NCI-H2107 treated with DMSO at 0.1 percent for 48 hours (cell line): ENCODE results near the gene ZDHHC19.
"Not testable (repeated sequence)": the region's sequence is repeated elsewhere in the genome, so short reads cannot be mapped to it uniquely, and the experiment has no call there.

Source experiments
- DNase-seq: peaks from one replicate; lab custom pipeline; 2025; ENCODE audit not compliant: unreplicated experiment; lab: John Stamatoyannopoulos, UW

Gene ZDHHC19

GRCh38 chr3:196179380-196180308 lies 31.6 kb downstream of the ZDHHC19 start:
- DNase-seq, result peak; percentile 97

GRCh38 chr3:196178993-196179379 lies 32.2 kb downstream of the ZDHHC19 start:
- no peak for DNase-seq

DNA sequence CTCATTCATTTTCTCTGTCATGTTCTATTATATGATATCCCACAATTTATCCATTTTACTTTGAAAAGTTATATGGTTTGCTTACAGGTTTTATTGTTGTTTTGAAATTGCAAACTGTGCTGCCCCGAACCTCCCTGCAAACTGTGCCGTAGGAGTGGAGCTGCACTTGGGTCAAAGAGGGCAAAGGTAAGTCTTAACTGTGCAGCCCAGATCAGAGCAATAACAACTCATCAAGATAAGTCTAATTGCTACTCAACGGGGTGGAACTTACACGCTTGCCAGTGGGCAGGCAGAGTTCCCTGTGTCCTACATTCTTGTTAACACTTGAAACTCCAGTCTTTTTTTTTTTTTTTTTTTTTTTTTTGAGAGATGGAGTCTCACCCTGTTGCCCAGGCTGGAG lies 33.2 kb downstream of the ZDHHC19 start:
- DNase-seq, result no peak

GRCh38 chr3:196177567-196177966 lies 33.6 kb downstream of the ZDHHC19 start:
- DNase-seq, result no peak

GRCh38 chr3:196175722-196176121 lies 35.5 kb downstream of the ZDHHC19 start:
- no peak for DNase-seq

DNA sequence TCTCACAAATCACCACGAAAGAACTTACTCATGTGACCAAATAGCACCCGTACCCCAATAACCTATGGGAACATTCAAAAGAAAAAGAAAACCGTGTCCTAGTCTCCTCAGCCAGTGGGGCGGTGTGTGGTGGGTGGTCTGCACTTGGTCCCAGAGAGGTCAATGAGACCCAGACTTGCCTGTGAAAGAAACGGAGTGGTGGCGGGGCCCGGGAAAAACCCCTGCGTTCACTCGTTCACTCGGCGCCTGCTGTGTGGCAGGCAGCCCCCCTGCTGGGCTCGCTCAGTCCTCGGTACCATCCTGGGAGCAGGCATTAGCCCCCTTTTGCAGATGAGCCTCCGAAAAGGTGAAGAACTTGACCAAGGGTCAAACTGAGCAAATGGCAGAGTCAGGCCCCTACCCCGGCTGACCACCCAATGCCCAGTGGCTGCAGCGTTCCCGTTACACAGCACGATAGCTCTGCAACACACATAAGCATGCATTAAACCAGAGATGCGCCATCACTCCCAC lies 36.0 kb downstream of the ZDHHC19 start:
- DNase-seq, result no peak

- no peak for DNase-seq
Observed at GRCh38 chr3:196174652-196175051, 36.5 kb downstream of the ZDHHC19 start.

DNA sequence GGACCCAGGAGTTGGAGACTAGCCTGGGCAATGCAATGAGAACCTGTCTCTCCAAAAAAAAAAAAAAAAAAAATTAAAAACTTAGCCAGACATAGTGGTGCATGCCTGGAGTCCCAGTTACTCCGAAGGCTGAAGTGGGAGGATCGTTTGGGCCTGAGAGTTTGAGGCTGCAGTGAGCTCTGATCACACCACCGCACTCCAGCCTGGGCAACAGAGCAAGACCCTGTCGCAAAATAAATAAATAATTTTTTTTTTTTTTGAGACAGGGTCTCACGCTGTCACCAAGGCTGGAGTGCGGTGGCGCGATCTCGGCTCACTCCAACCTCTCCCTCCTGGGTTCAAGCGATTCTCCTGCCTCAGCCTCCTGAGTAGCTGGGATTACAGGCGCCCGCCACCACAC lies 40.9 kb downstream of the ZDHHC19 start:
- DNase-seq, result not testable (repeated sequence)

- DNase-seq, result no peak
Observed at GRCh38 chr3:196169836-196170240, 41.4 kb downstream of the ZDHHC19 start.

DNA sequence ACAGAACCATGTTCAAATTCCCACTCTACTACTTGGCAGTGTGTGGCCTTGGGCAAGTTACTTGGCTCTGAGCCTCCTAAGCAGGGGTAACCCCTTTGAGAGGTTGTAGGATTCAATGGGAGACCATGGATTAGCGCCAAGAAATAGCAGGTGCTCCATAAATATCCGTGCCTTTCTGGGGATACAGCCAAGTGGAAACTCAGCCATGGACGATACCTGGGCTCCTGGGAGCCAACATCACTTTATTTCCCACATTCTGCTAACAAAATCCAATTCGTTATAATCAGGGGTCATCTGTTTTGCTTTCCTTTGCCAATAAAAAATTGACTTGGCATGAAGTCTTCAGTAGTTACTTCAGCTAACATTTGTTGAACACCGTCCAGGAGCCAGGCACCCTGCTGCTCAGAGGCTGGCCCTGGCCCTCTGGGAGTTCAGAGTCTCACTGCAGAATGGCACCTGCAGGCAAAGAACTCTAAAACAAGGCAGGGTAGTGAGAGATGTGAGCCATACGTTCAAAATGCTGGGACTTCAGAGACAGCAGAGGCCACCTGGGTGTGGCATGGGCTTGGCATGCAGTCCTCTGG lies 42.3 kb downstream of the ZDHHC19 start:
- peak; percentile 100 for DNase-seq

DNA sequence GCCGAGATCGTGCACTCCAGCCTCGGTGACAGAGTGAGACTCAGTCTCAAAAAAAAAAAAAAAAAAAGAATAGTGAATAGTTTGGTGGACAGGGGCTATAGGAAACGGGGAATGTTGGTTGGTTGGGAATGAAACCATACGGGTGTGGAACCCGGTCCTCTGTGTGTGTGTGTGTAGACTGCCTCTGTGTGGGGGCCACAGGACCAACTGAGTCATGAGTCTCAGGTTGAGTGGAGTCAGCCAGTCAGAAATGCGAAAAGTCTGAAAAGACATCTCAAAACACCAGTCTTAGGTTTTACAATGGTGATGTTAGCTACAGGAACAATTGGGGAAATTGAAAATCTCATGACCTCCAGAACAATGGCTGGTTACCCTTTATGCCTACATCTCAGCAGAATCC lies 44.5 kb downstream of the ZDHHC19 start:
- DNase-seq, result no peak

- DNase-seq, result no peak
Observed at GRCh38 chr3:196165850-196166249, 45.4 kb downstream of the ZDHHC19 start.

DNA sequence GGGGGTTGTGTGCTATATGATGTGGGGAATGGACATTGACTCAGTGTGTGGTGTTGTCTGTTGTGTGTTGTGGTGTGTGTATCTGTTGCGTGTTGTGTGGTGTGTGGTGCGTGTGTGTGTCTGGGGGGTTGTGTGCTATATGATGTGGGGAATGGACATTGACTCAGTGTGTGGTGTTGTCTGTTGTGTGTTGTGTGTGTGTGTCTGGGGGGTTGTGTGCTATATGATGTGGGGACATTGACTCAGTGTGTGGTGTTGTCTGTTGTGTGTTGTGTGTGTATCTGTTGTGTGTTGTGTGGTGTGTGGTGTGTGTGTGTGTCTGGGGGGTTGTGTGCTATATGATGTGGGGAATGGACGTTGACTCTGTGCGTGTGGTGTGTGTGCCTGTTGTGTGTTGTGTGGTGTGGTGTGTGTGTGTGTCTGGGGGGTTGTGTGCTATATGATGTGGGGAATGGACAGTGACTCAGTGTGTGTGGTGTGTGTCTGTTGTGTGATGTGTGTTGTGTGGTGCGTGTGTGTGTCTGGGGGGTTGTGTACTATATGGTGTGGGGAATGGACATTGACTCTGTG lies 46.1 kb downstream of the ZDHHC19 start:
- not testable (repeated sequence) for DNase-seq

DNA sequence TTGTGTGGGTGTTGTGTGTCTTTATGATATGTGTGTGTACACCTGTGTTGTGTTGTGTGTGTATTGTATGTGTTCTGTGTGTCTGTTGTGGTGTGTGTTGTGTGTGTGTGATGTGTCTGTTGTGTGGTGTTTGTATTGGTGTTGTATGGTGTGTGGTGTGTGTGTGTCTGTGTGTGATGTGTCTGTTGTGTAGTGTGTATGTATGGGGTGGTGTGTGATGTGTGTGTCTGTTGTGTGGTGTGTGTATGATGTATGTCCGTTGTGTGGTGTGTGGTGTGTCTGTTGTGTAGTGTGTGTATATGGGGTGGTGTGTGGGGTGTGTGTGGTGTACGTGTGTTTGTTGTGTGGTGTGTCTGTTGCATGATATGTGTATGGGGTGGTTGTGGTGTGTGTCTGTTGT lies 46.6 kb downstream of the ZDHHC19 start:
- no peak for DNase-seq

GRCh38 chr3:196163666-196164493 lies 47.3 kb downstream of the ZDHHC19 start:
- DNase-seq, result no peak

DNA sequence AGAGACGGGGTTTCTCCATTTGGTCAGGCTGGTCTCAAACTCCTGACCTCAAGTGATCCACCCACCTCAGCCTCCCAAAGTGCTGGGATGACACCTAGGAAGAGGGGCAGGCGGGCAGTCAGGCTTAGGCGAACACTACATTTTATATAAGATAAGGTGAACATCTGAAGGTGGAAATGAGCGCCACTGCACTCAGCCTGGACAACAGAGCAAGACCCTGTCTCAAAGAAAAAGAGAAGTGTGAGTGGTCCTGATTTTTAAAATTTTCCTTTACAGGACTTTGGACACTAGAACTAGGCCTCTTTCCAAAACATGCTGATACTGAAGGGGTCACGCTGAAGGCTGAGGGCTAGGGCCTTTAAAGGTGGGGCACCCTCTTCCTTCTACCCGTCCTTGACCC lies 48.0 kb downstream of the ZDHHC19 start:
- DNase-seq, result no peak

DNA sequence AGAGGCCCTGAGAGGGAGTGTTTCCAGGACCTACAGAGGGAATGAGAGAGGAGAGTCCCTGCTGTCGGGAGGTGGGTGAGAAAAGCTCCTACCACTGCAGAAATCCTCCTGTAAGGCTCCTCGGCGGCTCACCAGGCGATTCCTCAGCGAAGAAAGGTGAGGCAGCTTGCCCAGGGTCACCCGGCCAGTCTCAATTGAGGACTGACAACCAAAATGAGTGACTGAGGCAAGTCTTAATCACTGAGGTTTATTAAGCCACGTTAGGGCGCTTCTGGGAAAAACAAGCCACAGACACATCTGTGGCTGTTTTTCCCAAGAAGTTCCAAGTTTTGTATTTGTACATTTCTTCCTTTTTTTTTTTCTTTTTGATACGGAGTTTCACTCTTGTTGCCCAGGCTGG lies 48.5 kb downstream of the ZDHHC19 start:
- DNase-seq, result no peak

DNA sequence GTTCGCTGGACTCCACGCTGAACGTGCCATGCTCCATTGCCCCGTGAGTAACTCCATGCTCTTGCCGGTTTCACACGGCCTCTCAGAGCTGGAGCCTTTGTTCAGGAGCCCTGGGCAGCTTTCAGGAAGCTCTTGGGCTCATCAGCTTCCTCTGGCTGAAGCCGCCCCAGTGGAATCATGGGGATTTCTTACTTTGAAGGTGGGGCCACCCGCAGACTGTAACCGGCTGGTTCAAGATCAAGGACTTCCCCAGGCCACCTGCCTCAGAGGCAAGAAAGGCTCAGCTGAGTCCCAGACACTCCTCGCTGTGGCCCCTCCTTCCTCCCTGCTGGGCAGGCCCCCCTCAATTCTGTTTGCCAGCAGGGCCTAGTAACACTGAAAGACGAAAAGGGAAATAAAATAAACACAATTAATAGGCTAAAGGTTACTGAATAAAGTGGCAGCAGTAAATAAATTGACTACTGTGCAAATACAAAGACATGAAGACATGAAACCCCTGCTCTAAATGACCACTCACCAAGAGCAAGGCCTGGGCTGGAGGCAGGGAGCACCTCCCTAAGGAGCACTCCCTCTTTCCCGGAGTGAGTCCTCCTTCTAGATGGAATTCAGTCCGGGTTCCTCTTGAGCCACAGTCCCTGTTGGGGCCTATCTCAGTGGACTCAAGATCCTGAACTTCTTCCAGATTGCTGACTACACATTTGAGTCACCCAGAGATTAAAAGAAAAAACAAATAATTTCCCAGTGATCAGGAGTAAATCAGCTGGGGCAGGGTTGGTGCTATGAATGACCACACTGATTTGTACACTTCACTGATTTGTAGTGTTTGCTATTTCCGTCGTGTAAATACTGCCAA lies 51.0 kb downstream of the ZDHHC19 start:
- peak; percentile 84 for DNase-seq

DNA sequence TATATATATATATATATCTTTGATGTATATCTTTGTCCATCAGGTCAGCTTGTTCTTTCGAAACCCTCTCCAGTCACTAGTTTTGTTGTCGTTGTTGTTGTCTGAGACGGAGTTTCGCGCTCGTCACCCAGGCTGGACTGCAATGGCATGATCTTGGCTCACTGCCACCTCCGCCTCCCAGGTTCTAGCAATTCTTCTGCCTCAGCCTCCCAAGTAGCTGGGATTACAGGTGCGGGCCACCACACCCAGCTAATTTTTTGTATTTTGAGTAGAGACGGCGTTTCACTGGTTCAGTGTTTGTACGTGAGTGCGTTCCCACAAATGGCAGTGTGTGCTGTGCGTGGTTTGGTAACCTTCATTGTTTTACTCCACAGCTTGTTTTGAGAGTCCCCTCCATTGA lies 51.7 kb downstream of the ZDHHC19 start:
- peak; percentile 73 for DNase-seq

DNA sequence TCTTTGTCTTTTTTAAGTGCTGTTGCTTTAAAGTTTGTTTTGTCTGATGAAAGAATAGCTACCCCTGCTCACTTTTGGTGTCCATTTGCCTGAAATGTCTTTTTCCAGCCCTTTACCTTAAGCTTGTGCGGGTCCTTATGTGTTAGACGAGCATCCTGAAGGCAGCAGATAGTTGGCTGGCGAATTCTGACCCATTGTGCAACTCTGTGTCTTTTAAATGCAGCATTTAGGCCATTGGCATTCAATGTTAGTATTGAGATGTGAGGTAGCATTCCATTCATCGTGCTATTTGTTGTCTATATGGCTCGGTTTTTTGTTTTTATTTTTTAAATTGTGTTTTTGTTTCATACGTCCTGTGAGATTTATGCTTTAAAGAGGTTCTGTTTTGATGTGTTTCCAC lies 55.0 kb downstream of the ZDHHC19 start:
- DNase-seq, result no peak
